IPS-20b (cell line): ENCODE measurements around the gene RNASE1.

Source experiments
- H3K27ac ChIP-seq: one replicate; pipeline ENCODE4 v1.5.1; 2013; ENCODE audit warnings: low read length
- H3K27me3 ChIP-seq: 2 replicates; pipeline ENCODE4 v1.6.1; 2013; ENCODE audit warnings: mild to moderate bottlenecking, low read length, inconsistent platforms; ENCODE audit not compliant: insufficient read depth
- H3K36me3 ChIP-seq: 2 replicates; pipeline ENCODE4 v1.6.1; 2013; ENCODE audit warnings: low read depth, mild to moderate bottlenecking, inconsistent platforms, low read length, moderate library complexity; ENCODE audit not compliant: insufficient read depth
- H3K4me1 ChIP-seq: 2 replicates; pipeline ENCODE4 v1.6.1; 2013; ENCODE audit warnings: mild to moderate bottlenecking, control low read depth, inconsistent platforms, low read length, moderate library complexity; ENCODE audit not compliant: insufficient read depth
- H3K4me3 ChIP-seq: 2 replicates; pipeline ENCODE4 v1.5.1; 2013; ENCODE audit warnings: mild to moderate bottlenecking, low read length, inconsistent platforms
- H3K9ac ChIP-seq: 2 replicates; pipeline ENCODE4 v1.6.1; 2013; ENCODE audit warnings: low read depth, mild to moderate bottlenecking, inconsistent platforms, low read length, moderate library complexity
- H3K9me3 ChIP-seq: 2 replicates; pipeline ENCODE4 v1.6.1; 2013; ENCODE audit warnings: mild to moderate bottlenecking, low read depth, low read length, inconsistent platforms; ENCODE audit not compliant: insufficient read depth

Gene RNASE1

DNA sequence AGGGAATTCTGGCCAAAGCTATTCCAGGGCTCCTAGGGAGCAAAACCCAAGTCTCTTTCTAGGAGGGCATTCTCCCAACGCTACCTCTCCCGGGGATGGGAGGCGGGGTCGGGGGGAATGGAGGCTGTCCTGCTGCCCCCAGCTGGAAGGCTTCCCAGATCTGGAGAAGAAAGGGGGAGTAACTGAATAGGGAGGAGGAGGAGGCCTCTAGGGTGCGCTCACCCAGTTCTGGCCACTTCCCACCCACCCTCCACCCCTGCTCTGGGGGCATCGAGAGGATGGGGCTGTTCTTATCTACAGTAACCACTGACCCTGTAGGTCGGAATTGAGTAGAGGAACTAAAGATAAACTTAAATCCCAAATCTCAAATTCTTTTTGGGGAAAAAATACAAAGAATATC is 579 bp upstream of the RNASE1 start:
- Histone ChIP-seq H3K4me3 (no peak overlapping the region), H3K36me3 (no peaks in the 10 kb centered on the region), H3K9me3 (no peaks in the 10 kb centered on the region), H3K27ac (no peak overlapping the region), H3K27me3 (no peaks in the 10 kb centered on the region), H3K9ac (no peak overlapping the region), H3K4me1 (peaks cover 9% of the 10 kb centered on the region; the same call in 1 of the 2 replicates)

DNA sequence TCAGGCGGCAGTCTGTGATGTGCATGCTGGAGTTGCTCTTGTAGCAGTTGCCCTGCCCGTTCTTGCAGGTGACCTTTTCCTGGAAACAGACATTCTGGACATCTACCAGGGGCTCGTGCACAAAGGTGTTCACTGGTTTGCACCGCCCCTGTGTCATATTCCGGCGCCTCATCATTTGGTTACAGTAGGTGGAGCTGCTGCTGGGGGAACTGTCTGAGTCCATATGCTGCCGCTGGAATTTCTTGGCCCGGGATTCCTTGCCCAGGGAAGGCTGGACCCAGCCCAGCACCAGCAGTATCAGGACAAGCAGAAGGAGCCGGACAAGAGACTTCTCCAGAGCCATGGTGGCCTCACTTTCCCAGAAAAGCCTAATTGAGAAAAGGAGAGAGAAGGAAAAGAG is 918 bp downstream of the RNASE1 start:
- H3K27ac ChIP-seq: no peak overlapping the region
- no peaks in the 10 kb centered on the region for H3K27me3 ChIP-seq
- no peaks in the 10 kb centered on the region for H3K9me3 ChIP-seq
- no peak overlapping the region for H3K9ac ChIP-seq
- H3K4me3 ChIP-seq: no peak overlapping the region
- no peaks in the 10 kb centered on the region for H3K36me3 ChIP-seq
- peaks cover 9% of the 10 kb centered on the region; the same call in 1 of the 2 replicates for H3K4me1 ChIP-seq

DNA sequence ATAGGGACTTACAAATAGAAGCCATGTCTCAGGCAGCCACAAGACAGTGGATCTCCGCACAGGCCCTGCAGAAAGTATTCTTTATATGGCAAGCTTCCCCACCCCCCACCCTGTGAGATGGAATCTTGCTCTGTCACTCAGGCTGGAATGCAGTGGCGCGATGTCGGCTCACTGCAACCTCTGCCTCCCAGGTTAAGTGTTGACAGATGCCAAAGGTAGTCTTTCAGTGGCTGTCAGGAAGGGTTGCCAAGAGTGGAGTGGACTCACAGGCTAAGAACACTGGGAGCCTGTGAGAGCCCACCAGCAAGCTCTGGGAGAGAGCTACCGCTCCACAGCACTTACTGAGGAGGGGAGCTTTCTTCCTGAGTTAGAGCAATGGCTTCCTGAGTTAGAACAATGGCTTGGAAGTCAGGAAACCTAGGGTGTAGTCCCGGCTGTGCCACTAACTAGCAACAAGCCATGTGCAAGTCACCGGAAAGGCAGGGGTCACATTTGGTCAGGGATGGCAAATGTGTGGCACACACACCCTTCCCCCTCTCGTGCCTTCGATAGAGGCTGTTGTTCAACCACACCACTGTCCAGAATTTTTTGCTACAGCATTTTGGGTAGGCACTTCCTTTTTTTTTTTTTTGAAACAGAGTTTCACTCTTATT is 2.6 kb downstream of the RNASE1 start:
- H3K36me3 ChIP-seq: no peaks in the 10 kb centered on the region
- H3K27ac ChIP-seq: no peak overlapping the region
- peak overlapping the region; percentile 36; the same call in 1 of the 2 replicates for H3K4me3 ChIP-seq
- peak overlapping the region; percentile 16; the same call in 1 of the 2 replicates for H3K9ac ChIP-seq
- no peaks in the 10 kb centered on the region for H3K27me3 ChIP-seq
- peaks cover 9% of the 10 kb centered on the region; the same call in 1 of the 2 replicates for H3K4me1 ChIP-seq
- no peaks in the 10 kb centered on the region for H3K9me3 ChIP-seq

DNA sequence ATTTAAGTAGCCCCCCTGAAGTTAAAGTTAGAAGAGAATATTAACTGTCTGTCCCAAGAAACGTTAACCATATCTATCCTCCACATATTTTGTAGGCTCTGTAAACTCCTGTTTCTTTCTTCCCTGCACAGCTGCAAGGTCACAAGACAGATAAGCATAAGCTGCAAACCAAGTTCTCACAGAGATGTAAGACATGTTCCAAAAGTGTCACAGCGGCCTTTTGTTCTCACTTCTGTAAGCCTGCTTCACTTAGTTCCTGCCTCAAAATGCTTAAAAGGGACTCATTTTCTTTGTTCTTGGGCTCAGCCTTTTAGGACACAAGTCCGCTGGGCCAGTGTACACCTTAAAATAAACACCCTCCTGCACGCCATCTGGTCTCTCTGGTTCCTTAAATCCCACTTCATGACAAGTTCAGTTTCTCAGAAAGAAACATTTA is 3.2 kb downstream of the RNASE1 start:
- Histone ChIP-seq H3K9ac (peak overlapping the region; percentile 16; the same call in 1 of the 2 replicates), H3K9me3 (no peaks in the 10 kb centered on the region), H3K27ac (no peak overlapping the region), H3K27me3 (no peaks in the 10 kb centered on the region), H3K4me1 (peaks cover 15% of the 10 kb centered on the region; the same call in 1 of the 2 replicates), H3K36me3 (no peaks in the 10 kb centered on the region), H3K4me3 (peak overlapping the region; percentile 36; the same call in 1 of the 2 replicates)

DNA sequence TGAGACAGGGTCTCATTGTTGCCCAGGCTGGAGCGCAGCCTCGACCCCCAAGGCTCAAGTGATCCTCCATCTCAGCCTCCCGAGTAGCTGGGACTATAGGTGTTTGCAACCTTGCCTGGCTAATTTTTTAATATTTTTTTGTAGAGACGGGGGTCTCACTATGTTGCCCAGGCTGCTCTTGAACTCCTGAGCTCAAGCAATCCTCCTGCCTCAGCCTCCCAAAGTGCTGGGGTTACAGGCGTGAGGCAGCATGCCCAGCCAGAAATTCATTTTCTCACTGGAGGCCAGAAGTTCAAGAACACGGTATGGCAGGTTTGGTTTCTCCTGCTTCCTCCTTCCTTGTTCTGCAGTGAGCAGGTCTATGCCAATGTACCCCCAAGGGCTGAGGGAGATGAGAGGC is 3.7 kb downstream of the RNASE1 start:
- Histone ChIP-seq H3K36me3 (no peaks in the 10 kb centered on the region), H3K9ac (no peak overlapping the region), H3K27me3 (no peaks in the 10 kb centered on the region), H3K4me1 (peaks cover 16% of the 10 kb centered on the region; the same call in 1 of the 2 replicates), H3K9me3 (no peaks in the 10 kb centered on the region), H3K27ac (no peak overlapping the region), H3K4me3 (no peak overlapping the region)

DNA sequence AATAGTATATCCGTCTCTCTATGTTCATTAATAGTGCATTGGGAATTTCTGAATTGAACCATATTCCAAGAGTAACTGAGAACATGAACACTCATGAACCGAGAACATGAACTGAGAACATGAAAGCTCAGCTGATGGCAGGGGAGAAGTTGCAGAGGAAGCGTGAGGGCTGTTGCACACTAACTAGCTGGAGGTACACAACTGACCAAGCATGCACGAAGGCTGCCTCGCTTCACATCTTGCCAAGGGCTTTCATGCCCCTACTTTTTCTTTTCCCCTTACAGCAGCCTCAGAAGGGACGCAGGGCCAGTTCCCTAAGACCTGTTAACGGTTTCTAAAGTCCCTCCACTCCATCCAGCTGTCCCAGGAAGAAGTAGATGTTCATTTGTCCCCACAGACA is 4.3 kb downstream of the RNASE1 start:
- no peaks in the 10 kb centered on the region for H3K27me3 ChIP-seq
- peaks cover 16% of the 10 kb centered on the region; the same call in 1 of the 2 replicates for H3K4me1 ChIP-seq
- no peak overlapping the region for H3K27ac ChIP-seq

DNA sequence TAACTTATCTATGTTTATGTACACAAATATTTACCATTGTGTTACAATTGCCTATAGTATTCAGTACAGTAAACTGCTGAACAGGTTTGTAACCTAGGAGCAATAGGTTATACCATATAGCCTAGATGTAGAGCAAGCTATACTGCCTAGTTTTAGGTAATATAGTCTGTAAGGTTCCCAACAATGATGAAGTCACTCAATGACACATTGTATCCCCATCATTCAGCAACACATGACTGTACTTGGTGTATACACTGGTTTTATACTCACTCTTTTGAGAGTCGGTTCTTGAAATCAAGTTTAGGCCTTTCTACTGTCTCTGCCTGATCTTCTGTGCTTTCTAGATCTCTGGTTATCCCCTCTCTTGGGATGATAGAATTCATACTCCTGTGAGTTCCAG is 5.5 kb downstream of the RNASE1 start:
- H3K4me1 ChIP-seq: peaks cover 16% of the 10 kb centered on the region; the same call in 1 of the 2 replicates
- H3K4me3 ChIP-seq: no peak overlapping the region
- H3K9ac ChIP-seq: no peak overlapping the region
- no peak overlapping the region for H3K27ac ChIP-seq
- no peaks in the 10 kb centered on the region for H3K27me3 ChIP-seq
- H3K9me3 ChIP-seq: no peaks in the 10 kb centered on the region
- H3K36me3 ChIP-seq: no peaks in the 10 kb centered on the region

More for the DNA sequence above, 4.3 kb downstream of the RNASE1 start:
- Histone ChIP-seq H3K4me3 (no peak overlapping the region), H3K9ac (no peak overlapping the region), H3K9me3 (no peaks in the 10 kb centered on the region), H3K36me3 (no peaks in the 10 kb centered on the region)

DNA sequence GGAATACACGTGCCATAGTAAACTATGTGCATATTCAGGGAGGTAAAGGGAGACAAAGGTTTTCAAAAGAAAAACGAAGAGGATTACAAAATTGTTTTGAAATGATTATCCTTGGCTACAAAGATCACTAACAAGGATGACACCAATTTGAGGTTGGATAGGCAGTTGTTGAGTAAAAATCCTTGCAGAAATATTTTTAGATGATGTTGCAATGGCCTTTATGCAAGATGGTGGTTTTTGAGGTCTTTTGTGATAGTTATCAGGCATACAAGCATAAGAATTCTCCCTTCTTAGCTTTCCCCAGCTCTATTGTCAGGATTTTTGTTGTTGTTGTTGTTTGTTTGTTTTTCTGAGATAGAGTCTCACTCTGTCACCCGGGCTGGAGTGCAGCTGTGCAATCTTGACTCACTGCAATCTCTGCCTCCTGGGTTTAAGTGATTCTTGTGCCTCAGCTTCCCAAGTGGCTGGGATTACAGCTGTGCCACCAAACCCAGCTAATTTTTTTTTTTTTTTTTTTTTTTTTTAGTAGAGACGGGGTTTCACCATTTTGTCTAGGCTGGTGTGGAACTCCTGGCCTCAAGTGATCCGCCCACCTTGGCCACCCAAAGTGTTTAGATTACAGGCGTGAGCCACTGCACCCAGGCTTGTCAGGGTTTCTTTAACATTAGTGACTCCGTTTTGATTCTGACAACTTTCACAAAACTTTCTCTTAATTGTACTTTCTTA is 7.8 kb downstream of the RNASE1 start:
- H3K4me1 ChIP-seq: peaks cover 11% of the 10 kb centered on the region; the same call in 1 of the 2 replicates
- no peaks in the 10 kb centered on the region for H3K9me3 ChIP-seq
- H3K4me3 ChIP-seq: no peak overlapping the region
- H3K27ac ChIP-seq: no peak overlapping the region
- no peaks in the 10 kb centered on the region for H3K27me3 ChIP-seq
- no peaks in the 10 kb centered on the region for H3K36me3 ChIP-seq
- H3K9ac ChIP-seq: no peak overlapping the region

DNA sequence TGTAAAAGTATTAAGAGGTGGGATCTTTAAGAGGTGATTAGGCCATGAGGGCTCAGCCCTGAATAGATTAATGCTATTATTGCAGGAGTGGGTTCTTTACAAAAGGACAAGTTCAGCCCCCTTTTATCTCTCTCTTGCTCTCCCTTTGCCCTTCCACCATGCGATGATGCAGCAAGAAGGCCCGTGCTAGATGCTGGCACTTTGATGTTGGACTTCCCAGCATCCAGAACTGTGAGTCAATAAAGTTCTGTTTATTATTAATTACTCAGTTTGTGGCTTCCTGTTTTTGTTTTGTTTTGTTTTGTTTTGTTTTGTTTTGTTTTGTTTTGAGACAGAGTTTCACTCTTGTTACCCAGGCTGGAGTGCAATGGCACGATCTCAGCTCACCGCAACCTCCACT is 10.1 kb downstream of the RNASE1 start:
- no peak overlapping the region for H3K9ac ChIP-seq
- H3K27me3 ChIP-seq: no peaks in the 10 kb centered on the region

DNA sequence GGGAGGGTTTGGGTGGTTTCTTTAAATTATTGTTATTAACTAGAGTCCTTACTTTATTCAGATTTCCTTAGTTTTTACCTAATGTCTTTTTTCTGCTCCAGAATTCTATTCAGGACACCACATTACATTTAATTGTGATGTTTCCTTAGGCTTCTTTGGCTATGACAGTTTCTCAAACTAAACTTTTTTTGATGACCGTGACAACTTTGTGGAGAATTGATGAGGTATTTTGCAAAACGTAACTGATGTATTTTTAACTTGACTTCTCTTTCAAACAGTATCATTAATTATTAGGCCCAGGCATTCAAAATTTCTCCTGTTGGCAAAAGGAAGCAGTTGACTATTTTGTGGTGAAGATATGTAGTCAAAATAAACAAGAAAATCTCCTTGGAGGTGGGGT is 11.0 kb downstream of the RNASE1 start:
- H3K4me3 ChIP-seq: no peak overlapping the region
- H3K4me1 ChIP-seq: peaks cover 6% of the 10 kb centered on the region; the same call in 1 of the 2 replicates
- no peaks in the 10 kb centered on the region for H3K27me3 ChIP-seq

More for the DNA sequence above, 10.1 kb downstream of the RNASE1 start:
- H3K4me1 ChIP-seq: peaks cover 6% of the 10 kb centered on the region; the same call in 1 of the 2 replicates
- H3K9me3 ChIP-seq: no peaks in the 10 kb centered on the region
- no peak overlapping the region for H3K4me3 ChIP-seq
- H3K36me3 ChIP-seq: no peaks in the 10 kb centered on the region
- H3K27ac ChIP-seq: no peak overlapping the region

DNA sequence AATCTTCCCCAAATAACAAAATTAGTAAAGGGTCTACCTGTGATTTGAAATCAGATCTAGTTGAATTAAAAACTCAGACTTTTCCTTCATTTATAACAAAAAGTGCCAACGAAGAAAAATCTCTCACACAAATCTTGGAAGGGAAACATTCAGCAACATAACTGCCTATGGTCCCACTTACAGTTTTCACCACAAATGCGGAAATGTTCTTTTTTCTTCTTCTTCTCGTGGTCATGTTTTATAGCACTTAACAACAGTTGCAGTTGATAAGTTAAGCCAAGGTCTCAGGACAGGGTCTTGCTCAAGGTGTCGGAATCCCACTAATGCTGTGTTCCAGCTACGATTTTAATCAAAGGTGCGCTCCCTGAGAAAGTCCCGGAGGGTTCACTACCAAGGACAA is 11.5 kb downstream of the RNASE1 start:
- Histone ChIP-seq H3K27ac (no peak overlapping the region), H3K9ac (no peak overlapping the region), H3K4me3 (no peak overlapping the region), H3K9me3 (no peaks in the 10 kb centered on the region), H3K27me3 (no peaks in the 10 kb centered on the region), H3K36me3 (no peaks in the 10 kb centered on the region), H3K4me1 (peaks cover 6% of the 10 kb centered on the region; the same call in 1 of the 2 replicates)

More for the DNA sequence above, 11.0 kb downstream of the RNASE1 start:
- Histone ChIP-seq H3K9me3 (no peaks in the 10 kb centered on the region), H3K9ac (no peak overlapping the region), H3K36me3 (no peaks in the 10 kb centered on the region), H3K27ac (no peak overlapping the region)
